EH (cell line): ENCODE data around the gene SHISA8.
"Not testable (repeated sequence)": the region's sequence is repeated elsewhere in the genome, so short reads cannot be mapped to it uniquely, and the experiment has no call there.

Source experiments
- DNase-seq: peaks from one replicate; pipeline ENCODE4 v3.0.0-alpha.2; 2015; ENCODE audit warnings: low read depth

Gene SHISA8

GRCh38 chr22:41899110-41899509 is 15.8 kb downstream of the SHISA8 start:
- DNase-seq, result no peak

GRCh38 chr22:41898645-41899044 is 16.2 kb downstream of the SHISA8 start:
- DNase-seq, result no peak

DNA sequence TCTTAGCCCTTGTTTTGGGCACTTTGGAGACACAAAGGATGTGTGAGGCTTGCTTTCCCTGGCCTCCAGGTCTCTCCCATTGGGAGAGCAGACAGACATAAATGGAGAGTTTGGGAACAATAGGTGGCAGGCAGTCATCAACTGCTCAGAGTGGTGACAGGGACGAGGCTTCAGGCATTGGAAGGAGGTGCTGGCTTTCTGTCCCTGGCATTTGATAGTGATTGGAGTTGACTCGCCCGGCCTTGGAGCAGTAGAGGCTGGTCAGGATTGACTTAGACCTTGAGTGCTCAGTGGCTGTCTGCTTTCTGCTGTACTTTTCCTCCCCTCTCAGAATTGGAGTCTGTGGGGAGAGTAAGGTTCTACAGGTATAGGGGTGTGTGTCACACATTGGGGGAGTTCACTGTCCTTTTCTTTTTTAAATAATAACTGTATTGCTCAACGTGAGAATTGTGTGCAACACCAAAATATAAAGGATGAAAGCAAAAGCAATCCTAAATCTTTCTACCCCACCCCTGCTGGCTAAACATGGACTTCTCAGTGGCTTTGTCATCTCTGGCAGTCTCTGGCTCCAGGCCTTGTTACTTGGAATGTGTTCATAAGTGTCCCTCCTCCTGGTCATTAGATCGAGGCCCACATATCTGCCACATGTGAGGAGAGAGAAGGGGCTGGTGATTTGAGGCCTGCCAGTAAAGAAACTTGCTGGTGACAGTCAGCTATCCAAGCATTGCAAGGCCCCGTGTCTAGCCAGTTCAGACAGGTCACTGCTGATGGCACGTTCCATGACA is 21.1 kb downstream of the SHISA8 start:
- no peak for DNase-seq

DNA sequence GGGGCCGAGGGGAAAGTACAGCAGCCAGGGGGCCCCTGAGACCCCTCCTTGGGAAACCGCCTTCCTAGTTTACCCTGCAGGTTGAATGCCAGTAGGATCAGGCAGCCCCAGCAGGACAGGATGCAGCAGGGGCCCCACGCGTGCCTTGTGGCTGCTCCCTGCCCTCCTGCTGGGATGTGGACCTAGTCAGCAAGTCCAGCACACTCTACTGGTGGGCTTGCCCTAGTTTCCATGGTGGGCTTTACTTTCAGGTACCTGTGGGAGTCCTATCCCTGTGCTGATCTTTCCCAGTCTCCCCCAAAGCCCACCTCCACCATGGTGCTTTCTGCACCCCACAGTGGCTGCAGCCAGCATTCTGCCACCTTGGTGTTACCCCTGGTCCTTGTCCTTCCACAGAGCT is 22.2 kb downstream of the SHISA8 start:
- DNase-seq, result no peak

GRCh38 chr22:41891407-41891806 is 23.5 kb downstream of the SHISA8 start:
- DNase-seq, result no peak

- DNase-seq, result peak; percentile 70
These were observed 26.2 kb downstream of the SHISA8 start for GRCh38 chr22:41888627-41889200.

DNA sequence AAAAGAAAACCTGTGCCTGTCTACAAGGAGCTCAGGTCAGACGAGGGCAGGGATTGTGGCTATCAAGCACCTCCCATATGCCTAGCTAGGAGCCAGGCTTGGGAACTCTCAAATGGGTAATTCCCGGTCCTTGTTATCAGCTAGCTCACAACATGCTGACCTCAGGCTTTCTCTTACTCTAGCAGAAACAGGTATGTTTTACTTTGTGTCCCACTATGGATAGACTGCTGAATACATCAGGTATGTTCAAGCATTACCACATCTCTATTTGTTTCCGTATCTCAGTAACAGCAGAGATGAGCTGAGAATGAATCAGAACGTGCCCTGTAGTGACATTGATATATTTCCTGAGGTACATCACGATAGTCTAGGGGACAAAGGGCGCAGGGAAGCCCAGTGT is 29.4 kb downstream of the SHISA8 start:
- DNase-seq, result no peak

- DNase-seq, result peak; percentile 46
These were observed 29.8 kb downstream of the SHISA8 start for GRCh38 chr22:41885116-41885515.

DNA sequence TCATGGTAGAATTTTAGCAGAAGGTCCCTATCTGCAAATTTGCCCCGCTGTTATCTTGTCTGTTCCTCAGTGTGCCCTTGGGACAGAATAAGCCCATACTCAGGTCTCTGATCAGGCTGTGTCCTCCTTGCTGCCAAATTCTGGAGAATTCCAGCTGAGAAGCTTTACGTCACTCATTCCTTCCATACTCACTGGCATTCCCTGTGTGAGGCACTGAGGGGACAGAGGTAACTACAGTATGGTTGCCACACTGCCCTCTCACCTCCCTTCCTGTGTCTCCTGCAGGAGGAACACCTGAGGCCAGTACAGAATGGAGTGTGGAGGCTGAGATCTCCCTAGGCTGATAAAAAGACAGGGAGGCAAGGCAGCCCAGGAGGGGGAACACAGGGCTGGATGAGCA is 31.5 kb downstream of the SHISA8 start:
- no peak for DNase-seq

- no peak for DNase-seq
These were observed 34.2 kb downstream of the SHISA8 start for GRCh38 chr22:41880653-41881052.

- no peak for DNase-seq
These were observed 38.2 kb downstream of the SHISA8 start for GRCh38 chr22:41876675-41877074.

- peak; percentile 10 for DNase-seq
These were observed 38.6 kb downstream of the SHISA8 start for GRCh38 chr22:41876275-41876674.

- no peak for DNase-seq
These were observed 39.2 kb downstream of the SHISA8 start for GRCh38 chr22:41875531-41876270.

DNA sequence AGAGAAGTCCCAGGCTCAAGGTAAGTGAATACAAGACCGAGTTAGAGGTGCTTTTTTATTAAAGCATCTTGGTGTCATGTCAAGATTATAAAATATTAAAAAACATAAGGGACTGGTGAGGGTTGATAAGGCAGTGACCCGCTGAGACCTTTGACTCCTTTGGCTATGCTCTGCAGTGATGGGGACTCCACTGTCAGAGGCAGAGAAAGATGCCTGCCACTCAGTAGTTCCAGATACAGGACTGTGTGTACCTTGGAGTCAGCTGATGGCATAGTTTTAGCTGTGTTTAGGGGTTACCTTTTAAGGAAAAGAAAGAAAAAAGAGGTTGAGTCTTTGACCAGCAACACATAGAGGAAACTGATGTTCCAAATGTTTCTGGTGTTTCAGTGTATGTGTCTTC is 40.8 kb downstream of the SHISA8 start:
- no peak for DNase-seq

DNA sequence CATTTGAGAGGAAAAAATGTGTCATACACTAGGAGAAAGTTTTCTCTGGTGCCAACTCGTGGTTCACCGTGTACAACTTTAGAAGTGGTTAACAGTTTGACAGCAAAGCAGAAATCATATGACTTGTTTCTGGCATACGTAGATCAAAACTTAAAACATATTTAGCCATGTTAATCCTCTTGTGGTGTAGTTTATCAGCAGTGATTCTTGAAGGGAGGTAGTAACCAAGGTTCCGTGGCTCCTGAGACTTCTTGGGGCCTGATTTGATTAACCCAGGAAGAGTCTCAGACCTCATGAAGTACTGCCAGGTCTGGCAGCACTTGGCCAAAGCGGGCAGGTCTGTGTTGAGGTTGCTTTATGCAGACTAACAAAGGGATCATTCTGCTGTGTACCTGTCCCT is 41.5 kb downstream of the SHISA8 start:
- DNase-seq, result no peak

GRCh38 chr22:41870786-41871185 is 44.1 kb downstream of the SHISA8 start:
- DNase-seq, result no peak

DNA sequence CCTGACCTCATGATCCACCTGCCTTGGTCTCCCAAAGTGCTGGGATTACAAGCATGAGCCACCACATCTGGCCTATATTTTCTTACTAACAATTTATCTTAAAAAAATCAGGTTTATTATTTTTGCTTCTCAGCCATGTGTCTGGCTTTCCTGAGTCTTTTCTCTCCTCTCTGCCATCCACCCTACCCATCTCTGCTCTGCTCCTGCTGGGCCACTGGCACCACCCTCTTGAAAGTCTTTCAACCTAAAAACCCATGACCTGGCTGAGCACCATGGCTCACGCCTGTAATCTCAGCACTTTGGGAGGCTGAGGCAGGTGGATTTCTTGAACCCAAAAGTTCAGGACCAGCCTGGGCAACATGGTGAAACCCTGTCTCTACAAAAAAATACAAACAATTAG is 44.8 kb downstream of the SHISA8 start:
- not testable (repeated sequence) for DNase-seq

DNA sequence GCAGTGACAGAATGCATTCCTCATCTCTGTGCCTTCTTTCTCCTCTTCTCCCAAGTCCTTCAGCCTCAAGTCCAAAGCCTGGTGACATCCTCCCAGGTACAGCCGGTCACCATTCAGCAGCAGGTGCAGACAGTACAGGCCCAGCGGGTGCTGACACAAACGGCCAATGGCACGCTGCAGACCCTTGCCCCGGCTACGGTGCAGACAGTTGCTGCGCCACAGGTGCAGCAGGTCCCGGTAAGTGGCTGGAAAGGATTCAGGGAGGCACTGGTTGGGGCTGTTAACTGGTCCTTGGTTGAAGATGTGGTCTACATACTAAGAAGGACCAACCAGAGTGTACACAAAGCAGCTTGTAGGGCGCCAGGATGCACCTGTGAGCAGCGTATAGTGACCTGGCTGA is 46.3 kb downstream of the SHISA8 start:
- DNase-seq, result no peak

DNA sequence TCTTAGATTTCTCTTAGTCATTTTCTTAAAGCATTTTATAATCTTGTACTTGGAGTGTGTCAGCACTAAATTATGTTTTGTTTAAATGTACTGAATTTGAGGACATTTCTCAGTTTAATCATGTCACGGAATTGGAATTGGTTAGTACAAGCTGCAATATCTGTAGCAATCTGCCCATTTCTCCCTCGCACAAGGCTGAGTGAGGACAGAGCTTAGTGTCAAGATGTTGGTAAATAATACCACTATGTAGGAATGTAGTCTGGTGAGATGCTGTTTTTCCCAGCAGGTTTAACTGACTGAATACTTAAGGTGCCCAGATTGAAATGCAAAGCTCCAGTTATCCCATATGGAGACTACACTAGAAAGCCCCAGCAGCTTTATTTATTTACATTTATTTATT is 51.4 kb downstream of the SHISA8 start:
- no peak for DNase-seq

DNA sequence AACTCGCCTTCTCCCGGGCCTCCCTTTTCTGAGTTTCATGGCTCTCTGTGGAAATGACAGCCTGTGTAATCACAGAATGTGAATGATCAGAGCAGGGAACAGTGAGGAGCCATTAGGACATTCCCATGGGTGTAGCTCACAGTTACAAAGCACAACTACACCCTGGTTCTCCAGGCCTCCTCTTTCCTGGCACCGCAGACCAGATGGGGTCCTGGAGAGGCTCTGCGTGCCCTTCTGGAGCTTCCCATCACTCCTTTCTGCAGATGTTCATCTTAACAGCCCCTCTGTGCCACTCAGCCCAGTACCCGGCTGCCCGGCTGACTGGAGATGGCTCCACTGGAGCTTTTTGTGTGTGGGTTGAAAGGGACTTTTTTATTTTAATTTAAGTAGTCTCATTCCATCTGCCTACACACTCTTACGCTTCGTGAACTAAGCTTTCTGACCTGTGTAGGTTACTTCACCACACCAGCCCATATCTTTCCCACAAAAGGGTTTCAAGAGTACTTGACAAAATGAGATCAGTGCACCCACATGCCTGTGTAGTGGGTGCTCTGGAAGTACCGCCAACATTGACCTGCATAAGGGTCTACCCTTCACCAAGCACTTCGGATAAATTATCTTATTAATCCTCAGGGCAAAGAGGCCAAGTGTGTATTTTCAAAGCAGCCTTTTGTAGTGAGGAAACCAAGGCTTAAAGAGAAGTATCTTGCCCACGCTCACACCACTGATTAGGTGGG is 52.2 kb downstream of the SHISA8 start:
- peak; percentile 39 for DNase-seq

- DNase-seq, result no peak
These were observed 52.7 kb downstream of the SHISA8 start for GRCh38 chr22:41862160-41862529.
